Activated naive CD4-positive, alpha-beta T cell treated with anti-CD3 and anti-CD28 coated beads, Interleukin-2, amount 50 U/mL, for 72 hours (primary cell): Measurements from ENCODE around the gene TLX2. TPM values are rescaled to one million over a fixed set of nuclear protein-coding genes. Genes with fewer than 3 reads are reported as not detected.
"Not testable (repeated sequence)": the region's sequence is repeated elsewhere in the genome, so short reads cannot be mapped to it uniquely, and the experiment has no call there.

Experiments used
- ATAC-seq, 2 donors: fragments of 150-1000 bp; cut with Tn5 transposase; 2 replicates each; pipeline ENCODE4 v1.10.0; 2021; ENCODE audit warnings: mild to moderate bottlenecking in 2 of 2, moderate library complexity in 2 of 2
- DNase-seq, 2 donors: peaks; one replicate each; pipeline ENCODE4 v3.0.0; 2021 to 2022; ENCODE audit warnings: low spot score in 2 of 2
- H3K27ac Mint-ChIP-seq, 2 donors: one replicate each; pipeline ENCODE4 v1.8.0; 2022; ENCODE audit warnings: mild to moderate bottlenecking in 2 of 2, mixed read lengths in 2 of 2
- H3K36me3 Mint-ChIP-seq, 2 donors: one replicate each; pipeline ENCODE4 v1.8.0; 2022; ENCODE audit warnings: mixed read lengths in 2 of 2
- H3K9me3 Mint-ChIP-seq, 2 donors: one replicate each; pipeline ENCODE4 v1.8.0; 2022; ENCODE audit warnings: mixed read lengths in 2 of 2
- total RNA-seq, 2 donors: library from RNA; stranded (reverse); gene quantifications; one replicate each; pipeline ENCODE4 v1.2.3, GENCODE V29; 2022

The TLX2 gene
- total RNA-seq: under 1 TPM; 0.19 to 0.25 TPM

DNA sequence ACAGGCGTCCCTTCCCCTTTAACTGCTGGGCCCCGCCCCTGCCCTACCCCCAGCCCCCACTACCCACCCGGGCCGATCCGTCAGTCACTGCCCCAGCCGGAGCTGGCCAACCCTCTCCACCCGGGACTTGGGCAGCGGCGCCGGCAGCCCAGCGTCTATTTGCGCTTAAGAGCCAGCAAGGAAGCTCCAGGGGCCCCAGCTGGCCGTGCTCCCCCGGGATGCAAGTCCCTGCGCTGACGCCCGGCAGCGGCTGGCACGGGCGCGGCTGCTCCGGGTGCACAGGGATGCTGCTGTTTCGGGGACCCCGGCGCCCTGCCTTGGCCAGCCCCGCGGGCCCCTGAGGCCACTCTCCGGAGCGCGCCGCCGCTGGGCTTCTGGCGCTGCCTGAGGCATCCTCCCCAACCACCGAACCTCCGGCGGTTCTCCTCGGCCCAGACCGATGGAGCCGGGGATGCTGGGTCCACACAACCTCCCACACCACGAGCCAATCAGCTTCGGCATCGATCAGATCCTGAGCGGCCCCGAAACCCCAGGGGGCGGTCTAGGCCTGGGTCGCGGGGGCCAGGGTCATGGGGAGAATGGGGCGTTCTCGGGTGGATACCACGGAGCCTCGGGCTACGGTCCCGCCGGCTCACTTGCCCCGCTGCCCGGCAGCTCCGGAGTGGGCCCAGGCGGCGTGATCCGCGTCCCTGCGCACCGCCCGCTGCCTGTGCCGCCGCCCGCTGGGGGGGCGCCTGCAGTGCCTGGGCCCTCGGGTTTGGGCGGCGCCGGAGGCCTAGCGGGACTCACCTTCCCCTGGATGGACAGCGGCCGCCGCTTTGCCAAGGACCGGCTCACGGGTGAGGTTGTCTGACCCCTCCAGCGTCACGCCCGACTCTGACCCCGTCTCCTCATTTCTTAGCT lies at the start of gene TLX2:
TSS of gene TLX2 (plus strand) at position 83 of the 903 bp plus-strand sequence. CDS start at position 440, 357 bp downstream.
- DNase-seq (peak in 1 of 2 donors; percentile 36), ATAC-seq (peak in 1 of 2 donors; percentile 30)
- peaks cover 0 to 4% of the 10 kb centered on the region in 2 donors for H3K9me3 Mint-ChIP-seq
- H3K27ac Mint-ChIP-seq: no peak within 1 kb of the TSS
- peaks cover 10 to 16% of the 10 kb centered on the region in 2 donors for H3K36me3 Mint-ChIP-seq

DNA sequence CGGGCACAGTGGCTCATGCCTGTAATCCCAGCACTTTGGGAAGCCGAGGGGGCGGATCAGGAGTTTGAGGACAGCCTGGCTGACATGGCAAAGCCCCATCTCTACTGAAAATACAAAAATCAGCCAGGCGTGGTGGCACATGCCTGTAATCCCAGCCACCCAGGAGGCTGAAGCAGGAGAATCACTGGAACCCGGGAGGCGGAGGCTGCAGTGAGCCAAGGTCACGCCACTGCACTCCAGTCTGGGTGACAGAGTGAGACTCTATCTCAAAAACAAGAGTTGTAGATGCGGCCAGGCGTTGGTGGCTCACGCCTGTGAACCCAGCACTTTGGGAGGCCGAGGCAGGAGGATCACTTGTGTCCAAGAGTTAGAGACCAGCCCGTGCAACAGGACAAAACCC lies 43.5 kb upstream of the TLX2 start:
- not testable (repeated sequence) for ATAC-seq, DNase-seq, H3K9me3 Mint-ChIP-seq
- peaks cover 24 to 31% of the 10 kb centered on the region in 2 donors for H3K36me3 Mint-ChIP-seq
- peak overlapping the region; percentile 61 to 77 for H3K27ac Mint-ChIP-seq

DNA sequence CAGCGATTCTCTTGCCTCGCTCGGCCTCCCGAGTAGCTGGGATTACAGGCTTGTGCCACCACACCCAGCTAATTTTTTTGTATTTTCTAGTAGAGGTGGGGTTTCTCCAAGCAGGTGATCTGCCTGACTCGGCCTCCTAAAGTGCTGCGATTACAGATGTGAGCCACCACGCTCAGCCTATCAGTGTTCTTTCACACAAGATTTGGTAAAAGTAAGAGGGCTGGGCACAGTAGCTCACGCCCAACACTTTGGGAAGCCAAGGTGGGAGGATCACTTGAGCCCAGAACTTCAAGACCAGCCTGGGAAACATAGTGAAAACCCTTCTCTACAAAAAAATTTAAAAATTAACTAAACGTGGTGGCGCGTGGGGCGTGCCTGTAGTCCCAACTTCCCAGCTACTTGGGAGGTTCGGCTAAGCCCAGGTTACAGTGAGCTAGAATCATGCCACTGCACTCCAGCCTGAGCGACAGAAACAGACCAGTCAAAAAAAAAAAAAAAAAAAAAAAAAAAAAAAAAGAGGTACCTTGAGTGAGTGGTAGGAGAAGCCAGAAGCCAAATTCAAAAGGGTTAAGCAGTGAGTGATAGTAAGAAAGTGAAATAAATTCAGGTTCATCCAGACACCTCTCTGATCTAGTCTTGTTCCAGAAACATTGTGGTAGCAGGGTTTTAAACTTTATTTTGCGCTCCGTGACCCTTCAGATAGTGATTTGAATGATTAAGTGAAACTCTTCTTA lies 42.8 kb upstream of the TLX2 start:
- Mint-ChIP-seq H3K36me3 (peaks cover 20 to 30% of the 10 kb centered on the region in 2 donors), H3K9me3 (no peaks in the 10 kb centered on the region), H3K27ac (peak overlapping the region; percentile 97 to 98)
- no peak for DNase-seq
- peak in 1 of 2 donors; percentile 16 for ATAC-seq

DNA sequence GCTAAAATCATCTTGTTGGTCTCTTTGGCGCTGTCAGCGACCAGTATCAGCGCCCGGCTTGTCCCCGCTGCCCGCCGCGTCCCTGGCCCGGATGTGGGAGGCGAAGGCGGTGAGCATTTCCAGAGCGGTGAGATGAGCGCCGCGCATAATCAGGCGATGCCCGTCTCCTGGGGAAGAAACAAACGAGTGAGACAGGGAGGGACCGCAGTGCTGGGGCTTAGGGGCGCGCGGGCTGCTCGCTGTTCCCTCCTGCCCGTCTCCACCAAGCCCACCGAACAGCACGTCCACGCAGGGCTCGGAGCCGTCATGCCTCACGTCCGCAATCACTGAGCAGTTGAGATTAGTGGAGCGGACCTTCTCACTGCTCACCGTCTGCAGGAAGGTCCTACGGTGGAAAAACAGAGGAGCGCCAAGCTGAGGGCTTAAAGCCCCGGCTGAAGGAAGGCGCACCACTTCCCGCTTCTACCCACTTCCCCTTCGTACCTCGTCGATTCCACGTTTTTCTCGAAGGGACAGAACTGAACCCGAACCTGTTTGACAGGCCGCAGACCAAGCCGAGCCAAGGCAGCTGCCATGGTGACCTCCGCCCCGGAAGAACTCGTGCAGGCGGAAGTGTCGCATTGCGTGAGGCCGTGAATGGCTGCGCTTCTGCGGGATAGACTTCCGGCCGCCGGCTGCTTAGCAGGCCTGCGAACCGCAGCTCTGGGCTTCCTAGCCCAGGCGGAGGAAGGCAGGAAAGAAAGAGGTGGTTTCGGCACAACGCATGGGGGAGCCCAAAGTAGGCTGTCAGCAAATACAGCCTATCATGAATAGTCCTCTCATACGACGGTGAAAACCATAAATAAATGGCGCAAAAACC lies 41.9 kb upstream of the TLX2 start, which contains the start of gene MRPL53:
TSS of gene MRPL53 (minus strand) at position 595 of the 859 bp plus-strand sequence. CDS start at position 575, 20 bp downstream.
- DNase-seq (peak; percentile 95 to 96), ATAC-seq (peak; percentile 95 to 97)
- Mint-ChIP-seq H3K36me3 (peaks cover 20 to 30% of the 10 kb centered on the region in 2 donors), H3K9me3 (no peaks in the 10 kb centered on the region), H3K27ac (peak within 1 kb of the TSS; percentile 97 to 98)

DNA sequence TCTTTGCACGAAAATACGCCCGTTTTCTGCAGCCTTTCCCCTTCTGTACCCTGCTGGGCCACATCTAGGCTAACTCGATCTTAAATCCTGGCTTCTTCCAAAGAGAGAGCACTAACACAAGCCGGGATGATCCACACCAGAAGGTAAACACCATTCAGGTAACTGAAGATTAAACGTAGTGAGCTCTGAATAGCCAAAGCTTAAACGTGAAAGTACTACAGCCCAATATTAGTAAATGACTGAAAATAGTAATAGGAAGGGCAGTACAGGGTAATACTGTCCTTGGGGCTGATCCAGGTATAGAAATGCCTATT lies 41.3 kb upstream of the TLX2 start:
- DNase-seq (no peak), ATAC-seq (no peak)
- Mint-ChIP-seq H3K36me3 (peaks cover 20 to 30% of the 10 kb centered on the region in 2 donors), H3K9me3 (no peaks in the 10 kb centered on the region), H3K27ac (peak overlapping the region; percentile 97 to 98)

DNA sequence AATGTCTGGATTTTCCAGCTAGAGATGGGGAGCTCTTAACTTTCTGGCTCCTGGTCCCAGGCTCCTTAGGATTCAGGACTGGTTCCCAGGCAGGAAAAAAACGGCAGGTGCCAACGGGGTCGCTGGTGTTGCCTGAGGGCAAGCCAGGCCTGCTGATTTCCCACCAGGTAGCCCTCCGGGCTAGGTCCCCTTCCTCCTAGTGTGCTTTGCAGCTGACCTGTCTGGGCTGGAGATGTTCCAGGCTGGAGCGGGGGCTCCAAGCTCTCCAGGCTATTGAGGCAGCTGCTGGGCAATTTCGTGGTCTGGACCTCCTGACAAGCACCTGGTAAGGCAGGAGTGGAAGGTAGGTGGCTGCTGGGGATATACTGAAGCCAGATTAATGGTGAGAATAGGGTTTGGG lies 39.8 kb upstream of the TLX2 start:
- peak overlapping the region in 1 of 2 donors; percentile 36 for H3K27ac Mint-ChIP-seq

DNA sequence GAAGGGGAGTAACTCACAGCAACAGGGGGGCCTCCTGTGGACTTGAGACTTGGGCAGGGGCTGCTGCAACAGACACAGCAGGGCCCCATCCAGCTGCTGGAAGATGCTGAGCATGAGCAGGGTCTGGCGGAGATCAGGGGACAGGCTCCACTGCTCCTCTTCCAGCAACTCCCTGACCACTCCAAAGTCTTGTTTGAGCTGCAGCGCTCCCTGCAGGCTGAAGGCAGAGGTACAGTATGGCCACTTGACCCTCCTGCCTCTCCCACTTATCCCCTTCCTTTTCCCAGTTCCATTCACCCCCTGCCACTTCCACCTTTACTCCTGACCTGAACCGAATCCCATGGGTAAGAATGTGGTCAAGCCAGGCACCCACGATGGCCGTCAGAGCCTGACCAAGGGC lies 39.4 kb upstream of the TLX2 start:
- H3K27ac Mint-ChIP-seq: no peak overlapping the region
- ATAC-seq (no peak), DNase-seq (no peak)
- H3K9me3 Mint-ChIP-seq: no peaks in the 10 kb centered on the region
- H3K36me3 Mint-ChIP-seq: peaks cover 23 to 30% of the 10 kb centered on the region in 2 donors

More for the DNA sequence above, 39.8 kb upstream of the TLX2 start:
- DNase-seq (no peak), ATAC-seq (no peak)
- peaks cover 20 to 30% of the 10 kb centered on the region in 2 donors for H3K36me3 Mint-ChIP-seq
- H3K9me3 Mint-ChIP-seq: no peaks in the 10 kb centered on the region

DNA sequence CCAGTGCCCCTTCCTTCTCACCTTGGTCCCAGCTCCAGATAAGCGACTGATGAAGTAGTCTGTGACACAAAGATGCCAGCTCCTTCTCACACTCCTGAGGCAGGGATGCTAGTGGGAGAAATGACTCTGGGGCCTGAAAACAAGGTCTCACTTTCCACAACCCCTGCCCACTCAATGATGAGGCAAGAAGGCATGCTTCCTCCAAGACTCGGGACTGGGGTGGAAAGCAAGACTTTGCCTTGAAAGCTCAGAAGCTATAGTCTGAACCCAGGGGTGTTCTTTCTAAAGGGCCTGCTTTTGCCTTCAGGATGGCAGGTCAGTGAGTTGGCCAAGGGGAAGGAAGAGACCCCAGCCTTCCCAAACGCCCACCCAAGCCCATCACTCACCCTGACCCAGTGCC lies 32.8 kb upstream of the TLX2 start:
- ATAC-seq (no peak), DNase-seq (no peak)
- H3K27ac Mint-ChIP-seq: peak overlapping the region in 1 of 2 donors; percentile 87
- peaks cover 17 to 24% of the 10 kb centered on the region in 2 donors for H3K36me3 Mint-ChIP-seq
- no peaks in the 10 kb centered on the region for H3K9me3 Mint-ChIP-seq

DNA sequence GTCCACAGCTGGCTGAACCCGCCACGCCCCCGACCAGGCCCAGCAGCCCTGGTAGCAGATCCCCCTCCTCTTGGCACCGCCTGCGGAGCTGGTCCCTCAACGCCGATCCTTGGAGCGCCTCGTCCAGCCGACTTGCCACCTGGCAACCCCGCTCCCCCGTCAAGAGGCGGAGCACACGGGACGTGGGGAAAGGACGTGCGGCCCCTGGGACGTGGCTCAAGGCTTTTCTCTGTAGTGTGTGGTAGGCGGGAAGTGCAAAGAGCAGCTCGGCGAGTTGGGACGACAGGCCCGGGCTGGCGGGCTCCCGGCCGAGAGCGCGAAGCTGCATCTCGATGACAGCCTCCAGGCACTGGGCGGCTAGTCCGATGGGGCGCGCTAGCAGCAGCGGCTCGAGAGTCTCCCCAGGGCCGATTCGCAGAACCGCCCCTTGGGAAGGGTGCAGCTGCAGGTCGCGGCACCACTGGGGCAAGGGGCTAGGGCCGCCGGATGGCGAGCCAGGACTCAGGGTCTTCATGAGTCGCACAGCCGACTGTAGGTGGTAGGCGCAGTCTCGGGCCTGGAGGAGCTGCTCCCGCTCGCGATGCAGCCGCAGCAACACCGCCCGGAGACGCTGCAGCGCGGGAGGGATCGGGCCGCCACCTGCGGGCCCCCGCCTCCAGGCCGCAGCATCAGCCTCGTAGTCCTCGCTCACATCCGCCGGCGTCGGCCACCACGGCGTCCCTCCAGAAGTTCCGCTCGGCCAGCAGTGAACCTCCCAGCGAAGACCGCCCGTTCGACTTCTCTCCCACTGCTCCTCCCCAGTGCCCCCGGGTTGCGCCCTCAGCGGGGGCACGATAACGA lies 32.1 kb upstream of the TLX2 start:
- H3K36me3 Mint-ChIP-seq: peaks cover 17 to 24% of the 10 kb centered on the region in 2 donors
- H3K27ac Mint-ChIP-seq: peak overlapping the region; percentile 87 to 97
- DNase-seq (peak in 1 of 2 donors; percentile 61), ATAC-seq (peak; percentile 57)
- H3K9me3 Mint-ChIP-seq: no peaks in the 10 kb centered on the region

DNA sequence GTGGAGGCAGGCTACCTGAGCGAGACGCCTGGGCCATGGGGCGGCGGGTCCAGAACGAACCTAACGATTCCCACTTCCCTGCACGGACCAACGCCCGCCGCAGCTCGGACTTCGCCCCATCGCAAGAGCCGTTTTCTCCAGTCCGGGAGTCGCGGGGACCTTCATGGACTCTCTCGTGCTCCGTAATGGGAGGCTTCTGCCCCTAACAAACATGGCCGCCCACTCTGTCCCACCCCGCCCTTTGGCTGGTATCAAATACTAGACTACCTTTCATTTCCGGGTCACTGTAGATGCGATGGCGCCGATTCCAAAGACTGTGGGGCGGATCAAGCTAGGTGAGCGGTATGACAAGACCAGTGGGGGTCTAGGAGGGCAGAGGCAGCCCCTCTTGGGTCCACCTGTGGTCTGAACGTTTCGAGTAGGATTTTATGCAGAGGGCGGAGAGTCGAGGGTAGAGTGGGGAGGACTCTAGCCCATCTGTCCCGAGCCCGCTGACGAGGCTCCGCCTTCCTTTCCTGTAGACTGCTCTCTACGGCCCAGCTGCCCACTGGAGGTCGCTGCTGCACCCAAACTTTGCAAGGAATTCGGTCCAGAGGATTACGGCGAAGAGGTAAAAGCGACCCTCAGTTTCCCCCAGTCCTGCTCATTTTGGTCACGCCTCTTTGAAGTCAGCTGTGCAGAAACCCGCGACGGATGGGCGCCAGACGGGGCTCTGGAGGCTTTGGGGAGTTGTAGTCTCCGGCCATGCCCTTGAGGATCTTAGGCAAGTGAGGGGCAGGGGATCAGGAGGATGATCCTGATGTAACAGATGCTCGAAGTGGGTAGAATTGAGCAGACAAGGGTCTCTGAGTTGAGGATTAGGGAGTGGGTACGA lies 31.2 kb upstream of the TLX2 start, which contains the start of the genes CCDC142 and TTC31:
TSS of gene CCDC142 (minus strand) at position 198 of the 874 bp plus-strand sequence. CDS start at position 37, 161 bp downstream.
TSS of gene TTC31 (plus strand) at position 281 of the 874 bp plus-strand sequence. CDS start at position 296, 15 bp downstream.
- Mint-ChIP-seq H3K9me3 (no peaks in the 10 kb centered on the region), H3K27ac (peak within 1 kb of the TSS; percentile 87 to 97), H3K36me3 (peaks cover 17 to 24% of the 10 kb centered on the region in 2 donors)
- ATAC-seq (peak; percentile 93 to 94), DNase-seq (peak; percentile 89 to 93)

DNA sequence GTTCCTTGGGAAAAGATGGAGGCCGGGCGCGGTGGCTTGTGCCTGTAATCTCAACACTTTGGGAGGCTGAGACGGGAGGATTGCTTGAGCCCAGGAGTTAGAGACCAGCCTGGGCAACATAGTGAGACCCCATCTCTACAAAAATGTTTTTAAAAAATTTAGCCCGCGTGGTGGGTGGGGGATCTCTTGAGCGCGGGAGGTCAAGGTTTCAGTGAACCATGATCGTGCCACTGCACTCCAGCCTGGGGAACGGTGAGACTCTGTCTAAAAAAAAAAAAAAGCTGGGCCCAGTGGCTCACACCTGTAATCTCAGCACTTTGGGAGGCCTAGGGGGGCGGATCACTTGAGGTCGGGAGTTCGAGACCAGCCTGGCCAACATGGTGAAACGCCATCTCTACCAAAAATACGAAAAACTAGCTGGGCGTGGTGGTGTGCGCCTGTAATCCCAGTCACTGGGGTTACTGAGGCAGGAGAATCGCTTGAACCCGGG lies 30.5 kb upstream of the TLX2 start:
- not testable (repeated sequence) for H3K9me3 Mint-ChIP-seq, ATAC-seq, DNase-seq
- Mint-ChIP-seq H3K36me3 (peaks cover 18 to 24% of the 10 kb centered on the region in 2 donors), H3K27ac (peak overlapping the region; percentile 87 to 97)

DNA sequence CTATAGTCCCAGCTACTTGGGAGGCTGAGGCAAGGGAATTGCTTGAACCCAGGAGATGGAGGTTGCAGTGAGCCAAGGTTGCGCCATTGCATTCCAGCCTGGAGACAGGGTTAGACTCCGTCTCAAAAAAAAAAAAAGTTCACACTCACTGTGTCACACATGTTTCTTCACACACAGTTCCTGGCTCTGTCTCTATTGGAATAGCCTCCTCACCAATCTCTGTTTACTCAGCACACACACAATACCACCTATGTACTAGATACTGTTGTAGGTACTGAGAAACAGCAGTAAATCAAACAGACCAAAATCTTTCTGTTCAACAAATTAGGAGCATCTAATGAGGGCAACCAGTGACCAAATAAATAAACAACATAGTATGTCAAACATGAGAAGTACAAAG lies 28.1 kb upstream of the TLX2 start:
- peaks cover 10 to 26% of the 10 kb centered on the region in 2 donors for H3K36me3 Mint-ChIP-seq
- H3K9me3 Mint-ChIP-seq: no peaks in the 10 kb centered on the region
- DNase-seq (no peak), ATAC-seq (no peak)
- no peak overlapping the region for H3K27ac Mint-ChIP-seq

DNA sequence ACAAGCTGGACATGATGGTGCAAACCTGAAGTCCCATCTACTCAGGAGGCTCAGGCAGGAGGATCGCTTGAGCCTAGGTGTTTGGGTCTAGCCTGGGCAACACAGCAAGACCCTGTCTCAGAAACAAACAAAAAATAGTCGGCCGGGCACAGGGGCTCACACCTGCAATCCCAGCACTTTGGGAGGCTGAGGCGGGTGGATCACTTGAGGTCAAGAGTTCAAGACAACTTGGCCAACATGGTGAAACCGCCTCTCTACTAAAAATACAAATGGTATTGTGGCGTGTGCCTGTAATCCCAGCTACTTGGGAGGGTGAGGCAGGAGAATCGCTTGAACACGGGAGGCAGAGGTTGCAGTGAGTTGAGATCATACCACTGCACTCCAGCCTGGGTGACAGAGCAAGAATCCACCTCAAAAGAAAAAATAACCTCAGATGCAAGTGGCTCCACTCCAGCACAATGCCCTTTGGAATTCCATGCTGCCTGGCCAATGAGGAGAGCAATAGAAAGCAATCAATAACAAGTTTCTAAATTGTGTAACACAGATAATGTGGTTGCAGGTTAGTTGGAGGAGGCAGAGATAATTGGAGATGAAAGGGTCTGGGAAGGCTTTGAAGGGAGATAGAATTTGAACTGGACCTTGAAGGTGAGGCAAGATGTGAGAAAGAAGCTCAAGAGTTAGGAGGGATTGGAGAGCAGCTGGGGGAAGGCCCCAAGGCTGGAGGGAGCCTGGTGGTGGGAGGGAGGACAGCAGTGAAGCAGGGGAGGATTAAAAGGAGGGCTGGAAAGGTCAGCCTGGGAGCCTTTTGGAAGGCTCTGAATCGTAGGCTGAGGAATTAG lies 25.4 kb upstream of the TLX2 start:
- ATAC-seq (no peak), DNase-seq (no peak)
- Mint-ChIP-seq H3K36me3 (peaks cover 8 to 23% of the 10 kb centered on the region in 2 donors), H3K27ac (peak overlapping the region; percentile 12 to 29), H3K9me3 (no peaks in the 10 kb centered on the region)
